ENCODE results near the gene FGFR4.
"Not testable (repeated sequence)": the region's sequence is repeated elsewhere in the genome, so short reads cannot be mapped to it uniquely, and the experiment has no call there.

FGFR4 gene

DNA sequence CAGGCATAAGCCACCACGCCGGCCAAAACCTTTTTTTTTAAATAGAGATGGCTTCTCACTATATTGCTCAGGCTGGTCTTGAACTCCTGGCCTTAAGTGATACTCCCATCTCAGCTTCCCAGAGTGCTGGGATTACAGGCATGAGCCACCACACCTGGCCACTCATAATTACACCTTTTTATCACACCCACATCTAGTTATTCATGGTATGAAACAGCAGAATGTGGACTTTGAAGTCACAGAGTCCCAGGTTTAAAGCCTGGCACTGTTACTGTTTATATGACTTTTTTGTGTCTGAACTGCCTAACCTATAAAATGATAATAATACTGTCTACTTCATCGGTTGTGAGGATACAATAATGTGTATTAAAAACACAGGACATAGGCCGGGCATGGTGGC is 41.1 kb upstream of the FGFR4 start:
- no peak for DNase-seq (ENCODE audit: low spot score)
- TF ChIP-seq, protein P1, sequence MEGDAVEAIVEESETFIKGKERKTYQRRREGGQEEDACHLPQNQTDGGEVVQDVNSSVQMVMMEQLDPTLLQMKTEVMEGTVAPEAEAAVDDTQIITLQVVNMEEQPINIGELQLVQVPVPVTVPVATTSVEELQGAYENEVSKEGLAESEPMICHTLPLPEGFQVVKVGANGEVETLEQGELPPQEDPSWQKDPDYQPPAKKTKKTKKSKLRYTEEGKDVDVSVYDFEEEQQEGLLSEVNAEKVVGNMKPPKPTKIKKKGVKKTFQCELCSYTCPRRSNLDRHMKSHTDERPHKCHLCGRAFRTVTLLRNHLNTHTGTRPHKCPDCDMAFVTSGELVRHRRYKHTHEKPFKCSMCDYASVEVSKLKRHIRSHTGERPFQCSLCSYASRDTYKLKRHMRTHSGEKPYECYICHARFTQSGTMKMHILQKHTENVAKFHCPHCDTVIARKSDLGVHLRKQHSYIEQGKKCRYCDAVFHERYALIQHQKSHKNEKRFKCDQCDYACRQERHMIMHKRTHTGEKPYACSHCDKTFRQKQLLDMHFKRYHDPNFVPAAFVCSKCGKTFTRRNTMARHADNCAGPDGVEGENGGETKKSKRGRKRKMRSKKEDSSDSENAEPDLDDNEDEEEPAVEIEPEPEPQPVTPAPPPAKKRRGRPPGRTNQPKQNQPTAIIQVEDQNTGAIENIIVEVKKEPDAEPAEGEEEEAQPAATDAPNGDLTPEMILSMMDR (IDR thresholded peaks at IDR 0.05; ENCODE audit: extremely low read depth, missing control alignments) = no peak

DNA sequence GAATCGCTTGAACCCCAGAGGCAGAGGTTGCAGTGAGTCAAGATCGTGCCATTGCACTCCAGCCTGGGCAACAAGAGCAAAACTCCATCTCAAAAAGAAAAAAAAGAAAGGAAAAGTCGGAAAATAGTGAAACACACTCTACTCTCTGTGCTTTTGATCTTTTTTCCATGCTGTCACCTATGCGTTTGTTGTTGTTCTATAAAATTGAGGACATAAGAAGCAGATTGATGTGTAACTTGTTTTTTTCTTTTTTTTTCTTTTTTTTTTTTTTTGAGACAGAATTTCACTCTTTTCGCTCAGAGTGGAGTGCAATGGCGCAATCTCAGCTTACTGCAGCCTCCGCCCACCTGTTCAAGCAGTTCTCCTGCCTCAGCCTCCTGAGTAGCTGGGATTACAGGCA is 38.2 kb upstream of the FGFR4 start:
- not testable (repeated sequence) for DNase-seq (ENCODE audit: low spot score)

DNA sequence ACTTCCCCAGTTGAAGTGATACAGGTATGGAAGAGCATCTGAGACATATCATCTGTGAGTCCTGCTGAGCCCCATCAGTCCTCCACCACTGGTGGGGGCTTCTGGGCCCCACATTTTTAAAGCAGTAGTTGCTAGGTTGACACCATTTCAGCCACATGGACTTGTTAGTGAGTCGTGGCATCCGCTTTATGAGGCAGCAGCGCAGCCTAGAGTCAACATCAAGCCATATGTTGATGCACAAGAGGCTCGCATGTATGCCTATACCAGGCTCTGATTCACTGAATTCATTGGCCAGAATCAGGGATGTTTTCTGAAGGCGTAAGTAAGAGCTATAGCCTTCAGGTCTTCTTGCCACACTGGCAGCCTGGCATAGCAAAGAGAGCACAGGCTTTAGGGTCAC is 37.4 kb upstream of the FGFR4 start:
- TF ChIP-seq, protein P1 (IDR thresholded peaks at IDR 0.05; ENCODE audit: extremely low read depth, missing control alignments) = no peak
- DNase-seq (ENCODE audit: low spot score) = no peak

DNA sequence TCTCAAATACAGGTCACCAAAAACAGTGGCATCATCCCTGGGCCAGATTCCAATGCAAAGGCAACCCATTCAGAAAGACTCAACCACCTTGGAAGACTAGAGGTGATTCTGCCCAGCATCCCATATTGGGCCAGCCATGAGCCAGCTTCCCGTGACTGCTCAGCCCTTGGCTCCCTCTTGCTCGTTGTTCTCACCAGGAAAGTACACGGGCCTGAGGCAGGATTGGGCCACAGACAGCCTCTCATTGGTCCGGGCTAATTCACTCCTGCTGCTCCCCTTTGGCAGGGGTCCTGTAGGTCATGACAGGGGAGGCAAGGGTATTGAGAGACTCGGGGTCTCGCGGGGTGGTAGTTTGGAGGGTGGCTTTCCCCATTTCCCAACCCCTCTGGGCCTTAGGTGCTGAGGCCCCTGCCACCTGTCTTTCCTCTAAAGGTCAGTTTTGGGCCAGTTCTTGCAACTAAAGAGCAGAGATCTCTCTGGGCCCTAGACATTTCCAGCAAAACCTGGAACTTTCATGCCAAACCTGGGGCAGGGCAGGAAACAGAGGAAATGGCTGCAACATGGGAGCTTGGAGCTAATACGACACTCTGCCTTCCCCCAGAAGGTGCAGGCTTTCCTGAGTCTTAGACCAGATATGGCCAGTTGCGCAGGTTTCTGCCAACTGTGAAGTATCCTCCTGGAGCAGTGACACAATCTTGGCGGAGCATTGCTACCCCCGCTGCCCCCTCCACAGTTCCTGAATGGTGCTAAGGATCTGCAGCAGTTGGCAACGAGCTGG is 22.0 kb upstream of the FGFR4 start:
- no peak for DNase-seq (ENCODE audit: low spot score)
- TF ChIP-seq, protein P1 (IDR thresholded peaks at IDR 0.05; ENCODE audit: extremely low read depth, missing control alignments) = no peak

DNA sequence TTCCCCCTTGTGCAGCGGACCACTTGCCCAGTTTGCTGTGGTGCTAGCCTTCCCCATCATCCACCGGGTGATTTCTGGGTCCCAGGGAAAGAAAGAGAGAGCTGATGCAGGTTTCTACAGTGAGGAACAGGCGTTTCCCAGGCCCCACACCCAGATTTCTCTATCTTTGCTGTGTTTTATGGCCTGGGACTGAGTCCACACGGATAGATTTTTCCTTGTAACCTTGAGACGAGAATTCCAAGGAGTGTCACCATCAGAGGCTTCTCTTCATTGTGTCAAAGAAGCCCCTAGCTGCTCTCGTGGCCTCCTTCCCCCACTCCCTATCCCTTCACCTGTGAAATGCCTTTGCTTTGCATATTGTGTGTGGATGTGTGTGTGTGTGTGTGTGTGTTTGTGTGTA is 21.2 kb upstream of the FGFR4 start:
- no peak for DNase-seq (ENCODE audit: low spot score)
- TF ChIP-seq, protein P1 (IDR thresholded peaks at IDR 0.05; ENCODE audit: extremely low read depth, missing control alignments) = no peak

DNA sequence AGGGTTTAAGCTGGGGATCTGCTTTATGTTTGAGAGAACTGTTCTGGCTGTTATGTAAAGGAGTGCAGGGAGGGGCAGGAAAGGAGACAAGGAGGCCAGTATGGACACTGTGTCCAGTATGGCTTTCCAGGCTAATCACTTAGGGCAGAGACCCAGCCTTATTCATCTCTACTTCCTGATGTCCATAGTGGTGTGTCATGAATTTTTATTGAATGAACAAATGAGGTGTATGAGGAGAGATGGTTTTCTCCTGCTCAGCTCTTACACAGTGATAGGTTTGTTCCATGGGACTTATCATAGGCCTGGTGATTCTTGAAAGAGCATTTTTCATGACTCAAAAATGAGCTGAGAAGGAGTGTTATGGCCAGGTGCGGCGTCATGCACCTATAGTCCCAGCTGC is 20.5 kb upstream of the FGFR4 start:
- no peak for DNase-seq (ENCODE audit: low spot score)

DNA sequence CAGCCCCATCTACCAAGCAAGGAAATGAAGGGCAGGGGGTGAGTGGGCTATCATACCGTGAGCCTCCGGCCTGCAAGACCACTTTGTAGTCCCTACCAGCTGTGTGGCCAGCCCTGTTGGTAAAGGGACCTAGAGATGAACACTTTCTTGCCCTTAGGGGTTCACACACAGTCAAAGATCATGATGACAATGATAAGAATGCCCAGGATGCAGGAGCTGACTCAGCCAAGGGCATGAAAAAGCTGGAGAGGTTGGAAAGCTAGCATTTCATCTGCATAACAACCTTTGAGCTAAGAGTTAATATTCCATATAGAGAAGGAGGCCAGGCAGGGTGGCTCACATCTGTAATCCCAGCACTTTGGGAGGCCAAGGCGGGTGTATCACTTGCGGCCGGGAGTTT is 19.2 kb upstream of the FGFR4 start:
- TF ChIP-seq, protein P1 (IDR thresholded peaks at IDR 0.05; ENCODE audit: extremely low read depth, missing control alignments) = no peak
- DNase-seq (ENCODE audit: low spot score) = no peak

More for the DNA sequence above, 20.5 kb upstream of the FGFR4 start:
- TF ChIP-seq, protein P1 (IDR thresholded peaks at IDR 0.05; ENCODE audit: extremely low read depth, missing control alignments) = no peak

All from GM20000 (cell line).